Endothelial cell of umbilical vein (primary cell): ENCODE results near the gene TIMELESS.

Source experiments
- CTCF ChIP-seq, 2 donors: IDR thresholded peaks; 1 replicate in 1 of 2; 2 replicates in 1 of 2; pipeline ENCODE4 v1.5.1; 2011; ENCODE audit warnings: low read length in 2 of 2, mild to moderate bottlenecking in 2 of 2, moderate library complexity in 2 of 2, control low read depth in 1 of 2, inconsistent platforms in 1 of 2, low read depth in 1 of 2; ENCODE audit not compliant: insufficient read depth in 1 of 2; ENCODE audit errors: extremely low read depth in 1 of 2
- EZH2 ChIP-seq: IDR thresholded peaks from 2 replicates; pipeline ENCODE4 v1.6.1; 2012; ENCODE audit warnings: borderline replicate concordance, low read depth, mild to moderate bottlenecking, moderate library complexity, low read length, inconsistent platforms; ENCODE audit not compliant: severe bottlenecking
- FOS ChIP-seq: IDR thresholded peaks from 2 replicates; pipeline ENCODE4 v1.6.1; 2011; ENCODE audit warnings: mild to moderate bottlenecking, low read length, moderate library complexity, borderline replicate concordance; ENCODE audit not compliant: insufficient read depth
- GATA2 ChIP-seq: IDR thresholded peaks from 2 replicates; pipeline ENCODE4 v1.7.0; 2011; ENCODE audit warnings: low read depth, mild to moderate bottlenecking, moderate library complexity, mixed read lengths, low read length; ENCODE audit not compliant: insufficient read length, insufficient read depth
- JUN ChIP-seq: IDR thresholded peaks from 2 replicates; pipeline ENCODE4 v1.6.1; 2011; ENCODE audit warnings: borderline replicate concordance, low read depth; ENCODE audit not compliant: insufficient read length, insufficient read depth
- MAX ChIP-seq: IDR thresholded peaks from 2 replicates; pipeline ENCODE4 v1.6.1; 2011; ENCODE audit not compliant: insufficient read depth, insufficient read length
- MYC ChIP-seq: IDR thresholded peaks from one replicate; pipeline ENCODE4 v1.6.1; 2011; ENCODE audit warnings: mild to moderate bottlenecking, low read depth, low read length
- POLR2A ChIP-seq: IDR thresholded peaks from 2 replicates; pipeline ENCODE4 v1.6.1; 2012; ENCODE audit warnings: low read depth, mild to moderate bottlenecking, control low read depth, low read length
- POLR2AphosphoS5 ChIP-seq: IDR thresholded peaks from 2 replicates; pipeline ENCODE4 v1.6.1; 2012; ENCODE audit warnings: low read depth, mild to moderate bottlenecking, control low read depth, low read length, moderate library complexity; ENCODE audit not compliant: insufficient read depth

GRCh38 chr12:56476143-56476542, 26.9 kb upstream of the TIMELESS start:
- TF ChIP-seq POLR2A, result no peak
- TF ChIP-seq GATA2, result no peak
- TF ChIP-seq MAX, result no peak
- TF ChIP-seq CTCF (IDR thresholded peaks at IDR 0.05; ENCODE audit: extremely low read depth in 1 of 2, insufficient read depth in 1 of 2, low read depth in 1 of 2, low read length in 2 of 2), result no peak
- TF ChIP-seq POLR2AphosphoS5, result no peak
- no peak for TF ChIP-seq EZH2
- TF ChIP-seq FOS, result no peak
- TF ChIP-seq MYC, result no peak
- TF ChIP-seq JUN, result no peak
